ENCODE data around the gene INTU. TPM values are rescaled to one million over a fixed set of nuclear protein-coding genes. Genes with fewer than 3 reads are reported as not detected.

The INTU gene
- total RNA-seq, 4 donors from 2014 or later: 4.1 to 6.0 (median 4.8) TPM

- no peaks in the 10 kb centered on the region for H3K9me3 ChIP-seq
- no peak overlapping the region for H3K27ac ChIP-seq
- in situ Hi-C loops (cut with MboI; ENCODE audit: low pct_ligation_motif_present in 1 of 4, low pct_unique_long_range_greater_than_20kb in 1 of 4, low sequenced_read_pairs in 3 of 4) (no loop called here), intact Hi-C loops (cut with DNase I; ENCODE audit: low total_unique reads) (no loop called here)
- H3K36me3 ChIP-seq: peaks cover 0 to 7% (median 0%) of the 10 kb centered on the region in 4 donors
- DNase-seq: no peak
- H3K4me3 ChIP-seq: no peak overlapping the region
- WGBS, 2 donors (ENCODE audit: low coverage in 1 of 2): 84 to 94% methylated on average over 5 to 6 of the region's 6 CpGs
- no peaks in the 10 kb centered on the region for H3K4me1 ChIP-seq
- H3K27me3 ChIP-seq: no peaks in the 10 kb centered on the region
- no peak for TF ChIP-seq EP300 (IDR thresholded peaks at IDR 0.05; ENCODE audit: low read depth)
- TF ChIP-seq CTCF (IDR thresholded peaks at IDR 0.05): no peak
- no peak for TF ChIP-seq POLR2AphosphoS5 (IDR thresholded peaks at IDR 0.05)
- no peak for TF ChIP-seq POLR2A (IDR thresholded peaks at IDR 0.05)
Measured at GRCh38 chr4:127660284-127660885, 27.6 kb downstream of the INTU start.

GRCh38 chr4:127667116-127667515 lies 34.4 kb downstream of the INTU start:
- H3K27ac ChIP-seq: no peak overlapping the region
- intact Hi-C loops (cut with DNase I; ENCODE audit: low total_unique reads) (no loop called here), in situ Hi-C loops (cut with MboI; ENCODE audit: low pct_ligation_motif_present in 1 of 4, low pct_unique_long_range_greater_than_20kb in 1 of 4, low sequenced_read_pairs in 3 of 4) (no loop called here)
- 76 to 89% methylated on average over 2 of the region's 2 CpGs for whole genome bisulfite sequencing, 2 donors (ENCODE audit: low coverage in 1 of 2)
- H3K4me3 ChIP-seq: no peak overlapping the region
- H3K9me3 ChIP-seq: no peaks in the 10 kb centered on the region
- TF ChIP-seq EP300 (IDR thresholded peaks at IDR 0.05; ENCODE audit: low read depth): no peak
- TF ChIP-seq POLR2A (IDR thresholded peaks at IDR 0.05): no peak
- TF ChIP-seq CTCF (IDR thresholded peaks at IDR 0.05): no peak
- no peak for TF ChIP-seq POLR2AphosphoS5 (IDR thresholded peaks at IDR 0.05)
- no peaks in the 10 kb centered on the region for H3K4me1 ChIP-seq
- no peak for DNase-seq
- H3K36me3 ChIP-seq: peaks cover 0 to 7% (median 0%) of the 10 kb centered on the region in 4 donors
- H3K27me3 ChIP-seq: no peaks in the 10 kb centered on the region

GRCh38 chr4:127667772-127668171 lies 35.0 kb downstream of the INTU start:
- H3K36me3 ChIP-seq: peaks cover 0 to 7% (median 0%) of the 10 kb centered on the region in 4 donors
- no peak overlapping the region for H3K4me3 ChIP-seq
- no peaks in the 10 kb centered on the region for H3K27me3 ChIP-seq
- H3K27ac ChIP-seq: no peak overlapping the region
- H3K4me1 ChIP-seq: no peaks in the 10 kb centered on the region
- DNase-seq: no peak
- WGBS, 2 donors (ENCODE audit: low coverage in 1 of 2): 93 to 96% methylated on average over 2 of the region's 2 CpGs
- in situ Hi-C loops (cut with MboI; ENCODE audit: low pct_ligation_motif_present in 1 of 4, low pct_unique_long_range_greater_than_20kb in 1 of 4, low sequenced_read_pairs in 3 of 4) (no loop called here), intact Hi-C loops (cut with DNase I; ENCODE audit: low total_unique reads) (no loop called here)
- H3K9me3 ChIP-seq: no peaks in the 10 kb centered on the region
- TF ChIP-seq POLR2AphosphoS5 (IDR thresholded peaks at IDR 0.05) (no peak), EP300 (IDR thresholded peaks at IDR 0.05; ENCODE audit: low read depth) (no peak), CTCF (IDR thresholded peaks at IDR 0.05) (no peak), POLR2A (IDR thresholded peaks at IDR 0.05) (no peak)

DNA sequence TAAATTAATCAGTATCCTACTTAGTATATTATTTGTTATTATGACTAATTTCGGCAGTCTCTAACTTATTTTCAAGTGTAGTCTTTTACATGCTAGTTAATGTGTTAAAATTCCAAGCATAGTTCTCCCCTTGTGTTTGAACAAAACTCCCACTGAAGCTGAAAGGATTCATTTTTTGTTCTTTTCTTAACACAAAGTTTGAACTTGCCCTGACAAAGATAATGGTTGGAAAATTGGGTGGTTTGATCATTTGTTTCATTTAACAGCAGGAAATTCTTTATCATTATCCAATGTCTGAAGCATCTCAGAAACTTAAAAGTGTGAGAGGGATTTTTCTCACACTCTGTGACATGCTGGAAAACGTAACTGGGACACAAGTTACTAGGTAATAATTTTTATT lies 36.0 kb downstream of the INTU start:
- WGBS, 2 donors (ENCODE audit: low coverage in 1 of 2): 70 to 84% methylated on average over 2 of the region's 2 CpGs
- peaks cover 0 to 2% (median 0%) of the 10 kb centered on the region in 4 donors for H3K36me3 ChIP-seq
- intact Hi-C loops (cut with DNase I; ENCODE audit: low total_unique reads) (no loop called here), in situ Hi-C loops (cut with MboI; ENCODE audit: low pct_ligation_motif_present in 1 of 4, low pct_unique_long_range_greater_than_20kb in 1 of 4, low sequenced_read_pairs in 3 of 4) (no loop called here)
- no peaks in the 10 kb centered on the region for H3K27me3 ChIP-seq
- no peak for DNase-seq
- H3K4me1 ChIP-seq: no peaks in the 10 kb centered on the region
- no peak for TF ChIP-seq POLR2AphosphoS5 (IDR thresholded peaks at IDR 0.05)
- no peak for TF ChIP-seq EP300 (IDR thresholded peaks at IDR 0.05; ENCODE audit: low read depth)
- no peak overlapping the region for H3K4me3 ChIP-seq
- no peak overlapping the region for H3K27ac ChIP-seq
- no peaks in the 10 kb centered on the region for H3K9me3 ChIP-seq

GRCh38 chr4:127669691-127670090 lies 36.9 kb downstream of the INTU start:
- no peaks in the 10 kb centered on the region for H3K4me1 ChIP-seq
- no peak for TF ChIP-seq POLR2A (IDR thresholded peaks at IDR 0.05)
- no peak for TF ChIP-seq CTCF (IDR thresholded peaks at IDR 0.05)
- no peak for TF ChIP-seq POLR2AphosphoS5 (IDR thresholded peaks at IDR 0.05)
- no peak for TF ChIP-seq EP300 (IDR thresholded peaks at IDR 0.05; ENCODE audit: low read depth)
- no peaks in the 10 kb centered on the region for H3K36me3 ChIP-seq
- DNase-seq: no peak
- no peak overlapping the region for H3K4me3 ChIP-seq
- H3K9me3 ChIP-seq: no peaks in the 10 kb centered on the region
- 58 to 68% methylated on average over 1 of the region's 1 CpG for WGBS, 2 donors (ENCODE audit: low coverage in 1 of 2)
- H3K27me3 ChIP-seq: no peaks in the 10 kb centered on the region
- in situ Hi-C loops (cut with MboI; ENCODE audit: low pct_ligation_motif_present in 1 of 4, low pct_unique_long_range_greater_than_20kb in 1 of 4, low sequenced_read_pairs in 3 of 4) (no loop called here), intact Hi-C loops (cut with DNase I; ENCODE audit: low total_unique reads) (no loop called here)
- no peak overlapping the region for H3K27ac ChIP-seq
